Suprapubic skin (tissue), 4 donors: Measurements from ENCODE around the gene KRTAP19-6. TPM values are rescaled to one million over a fixed set of nuclear protein-coding genes. Genes with fewer than 3 reads are reported as not detected.

Source experiments
- DNase-seq, 2 donors: peaks; one replicate each; pipeline ENCODE4 v3.0.0-alpha.2; 2019; ENCODE audit warnings: low spot score in 2 of 2
- H3K27ac ChIP-seq: fragments of 200-600 bp; sonication (generic); one replicate; pipeline ENCODE4 v1.5.1; 2019
- H3K27me3 ChIP-seq: fragments of 200-600 bp; sonication (generic); one replicate; pipeline ENCODE4 v1.5.1; 2019
- H3K36me3 ChIP-seq: fragments of 200-600 bp; sonication (generic); one replicate; pipeline ENCODE4 v1.5.1; 2019
- H3K4me1 ChIP-seq: fragments of 200-600 bp; sonication (generic); one replicate; pipeline ENCODE4 v1.5.1; 2019
- H3K4me3 ChIP-seq: fragments of 200-600 bp; sonication (generic); one replicate; pipeline ENCODE4 v1.5.1; 2019; ENCODE audit warnings: mild to moderate bottlenecking
- H3K9me3 ChIP-seq: fragments of 200-600 bp; sonication (generic); one replicate; pipeline ENCODE4 v1.5.1; 2019
- EP300 ChIP-seq: sonication (generic); formaldehyde crosslinking; IDR thresholded peaks from one replicate; pipeline ENCODE4 v1.6.1; 2017; ENCODE audit warnings: antibody characterized with exemption
- POLR2A ChIP-seq, 2 donors: fragments of 450-650 bp; IDR thresholded peaks; one replicate each; pipeline ENCODE4 v1.6.1; 2017; ENCODE audit warnings: antibody characterized with exemption in 2 of 2, mild to moderate bottlenecking in 2 of 2, moderate library complexity in 2 of 2
- POLR2AphosphoS5 ChIP-seq, 3 donors: sonication (generic); formaldehyde crosslinking; IDR thresholded peaks; one replicate each; pipeline ENCODE4 v1.6.1; 2017; ENCODE audit warnings: antibody characterized with exemption in 3 of 3
- WGBS: methylation state at CpG from one replicate; pipeline ENCODE4 v1.1.5; 2018; 5-methylcytosine and 5-hydroxymethylcytosine counted together
- total RNA-seq, 4 donors: library from RNA; depleted of rRNA; stranded (reverse); fragments of >200 nt; gene quantifications; one replicate each; pipeline ENCODE4 v1.1.0, GENCODE V29; 2016
- TF ChIP-seq, protein P1 (sequence below), 2 donors: fragments of 200-600 bp in 1 of 2; fragments of 450-650 bp in 1 of 2; sonication (generic) in 1 of 2; IDR thresholded peaks; one replicate each; pipeline ENCODE4 v1.5.1; 2016 to 2019; ENCODE audit warnings: antibody characterized with exemption in 2 of 2, mild to moderate bottlenecking in 1 of 2, moderate library complexity in 1 of 2

The KRTAP19-6 gene
- total RNA-seq, 4 donors from 2014 or later = not detected

DNA sequence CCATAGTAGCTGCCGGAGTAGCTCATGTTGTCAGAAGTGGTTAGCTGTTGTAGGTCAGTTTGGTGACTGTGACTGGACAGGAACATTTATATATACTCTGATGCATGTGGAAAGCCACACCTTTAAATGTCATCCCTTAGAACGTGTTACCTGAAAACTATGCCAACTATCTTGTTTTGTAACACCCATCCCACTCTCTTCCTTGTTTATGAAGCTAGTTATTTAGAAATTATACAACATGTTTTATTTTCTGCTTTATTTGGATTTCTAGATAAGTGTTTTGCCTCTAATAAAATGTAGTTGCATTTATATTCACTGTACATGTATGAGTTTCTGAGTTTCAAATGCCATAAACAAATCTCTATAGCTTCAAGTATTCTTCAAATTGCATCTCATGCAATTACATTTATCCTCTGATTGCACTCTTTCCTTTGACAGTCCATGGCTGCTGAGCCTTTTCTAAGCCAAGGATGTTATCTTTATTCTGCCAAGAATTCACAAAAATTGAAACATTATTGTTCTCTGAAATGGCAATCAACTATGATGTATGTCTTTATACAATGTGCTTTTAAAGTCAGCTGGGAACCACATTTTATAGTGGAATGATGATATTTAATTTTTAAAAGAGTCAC lies 19.7 kb upstream of the KRTAP19-6 start, which contains the start of gene KRTAP19-7:
Gene KRTAP19-7, minus strand, starts transcription at position 51 of the 632 bp plus-strand sequence. Its CDS starts 25 bp downstream, at position 26.
- TF ChIP-seq, protein P1, sequence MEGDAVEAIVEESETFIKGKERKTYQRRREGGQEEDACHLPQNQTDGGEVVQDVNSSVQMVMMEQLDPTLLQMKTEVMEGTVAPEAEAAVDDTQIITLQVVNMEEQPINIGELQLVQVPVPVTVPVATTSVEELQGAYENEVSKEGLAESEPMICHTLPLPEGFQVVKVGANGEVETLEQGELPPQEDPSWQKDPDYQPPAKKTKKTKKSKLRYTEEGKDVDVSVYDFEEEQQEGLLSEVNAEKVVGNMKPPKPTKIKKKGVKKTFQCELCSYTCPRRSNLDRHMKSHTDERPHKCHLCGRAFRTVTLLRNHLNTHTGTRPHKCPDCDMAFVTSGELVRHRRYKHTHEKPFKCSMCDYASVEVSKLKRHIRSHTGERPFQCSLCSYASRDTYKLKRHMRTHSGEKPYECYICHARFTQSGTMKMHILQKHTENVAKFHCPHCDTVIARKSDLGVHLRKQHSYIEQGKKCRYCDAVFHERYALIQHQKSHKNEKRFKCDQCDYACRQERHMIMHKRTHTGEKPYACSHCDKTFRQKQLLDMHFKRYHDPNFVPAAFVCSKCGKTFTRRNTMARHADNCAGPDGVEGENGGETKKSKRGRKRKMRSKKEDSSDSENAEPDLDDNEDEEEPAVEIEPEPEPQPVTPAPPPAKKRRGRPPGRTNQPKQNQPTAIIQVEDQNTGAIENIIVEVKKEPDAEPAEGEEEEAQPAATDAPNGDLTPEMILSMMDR (IDR thresholded peaks at IDR 0.05) = no peak
- no peaks in the 10 kb centered on the region for H3K36me3 ChIP-seq
- 59% methylated on average over 2 of the region's 2 CpGs for WGBS
- H3K4me1 ChIP-seq = no peaks in the 10 kb centered on the region
- H3K27ac ChIP-seq = no peak within 1 kb of the TSS
- H3K27me3 ChIP-seq = no peaks in the 10 kb centered on the region
- no peaks in the 10 kb centered on the region for H3K9me3 ChIP-seq
- H3K4me3 ChIP-seq = no peak within 1 kb of the TSS
- DNase-seq = no peak

DNA sequence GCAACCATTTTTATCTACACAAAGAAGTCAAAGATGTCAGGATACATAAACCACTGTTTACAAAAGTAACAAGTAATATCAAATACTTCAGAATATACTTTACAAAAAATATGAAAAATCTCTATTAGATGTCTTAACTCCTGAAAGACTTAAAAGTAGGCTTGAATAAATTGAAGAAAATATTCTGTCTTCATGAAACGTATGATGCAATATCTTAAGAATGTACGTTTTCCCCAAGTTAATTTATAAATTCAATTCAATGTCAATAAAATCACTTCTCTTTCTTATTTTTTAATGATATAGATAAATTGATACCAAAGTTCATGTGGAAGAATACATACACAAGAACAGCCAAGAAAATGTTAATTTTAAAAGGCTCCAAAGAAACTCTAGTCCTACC lies 13.4 kb upstream of the KRTAP19-6 start:
- H3K4me1 ChIP-seq = no peaks in the 10 kb centered on the region
- no peaks in the 10 kb centered on the region for H3K27me3 ChIP-seq
- H3K27ac ChIP-seq = no peak overlapping the region
- no peaks in the 10 kb centered on the region for H3K9me3 ChIP-seq
- TF ChIP-seq POLR2AphosphoS5 (IDR thresholded peaks at IDR 0.05) = no peak
- TF ChIP-seq EP300 = no peak
- TF ChIP-seq, protein P1 (IDR thresholded peaks at IDR 0.05) = no peak
- no peak for TF ChIP-seq POLR2A (IDR thresholded peaks at IDR 0.05)
- no peak for DNase-seq
- WGBS = 82% methylated on average over 2 of the region's 2 CpGs
- no peaks in the 10 kb centered on the region for H3K36me3 ChIP-seq
- H3K4me3 ChIP-seq = no peak overlapping the region

DNA sequence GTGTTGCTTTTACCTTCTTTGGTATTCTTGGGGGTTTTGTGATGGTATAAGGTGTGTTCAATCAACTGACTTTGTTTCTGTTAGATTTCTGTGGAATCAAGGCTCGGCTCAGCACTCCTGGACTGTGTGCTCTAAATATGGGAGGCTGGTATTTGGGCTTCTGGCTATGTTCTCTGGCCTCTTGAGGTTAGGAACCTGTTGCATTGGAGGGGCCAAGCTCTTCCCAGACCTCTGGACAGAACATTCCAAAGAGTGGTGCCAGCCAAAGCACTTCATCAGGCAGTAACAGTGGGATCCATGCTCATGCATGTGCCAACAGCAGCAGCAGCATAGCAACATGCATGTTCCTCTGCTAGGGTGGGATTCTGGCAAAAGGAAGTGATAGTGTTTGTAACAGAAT lies 11.1 kb upstream of the KRTAP19-6 start:
- Histone ChIP-seq H3K27ac (no peak overlapping the region), H3K36me3 (no peaks in the 10 kb centered on the region), H3K9me3 (peaks cover 6% of the 10 kb centered on the region), H3K27me3 (no peaks in the 10 kb centered on the region), H3K4me1 (no peaks in the 10 kb centered on the region), H3K4me3 (no peak overlapping the region)
- WGBS = no CpG with 5 or more reads among the region's 1 CpG
- no peak for TF ChIP-seq EP300
- no peak for TF ChIP-seq POLR2AphosphoS5 (IDR thresholded peaks at IDR 0.05)
- TF ChIP-seq, protein P1 (IDR thresholded peaks at IDR 0.05) = no peak
- no peak for TF ChIP-seq POLR2A (IDR thresholded peaks at IDR 0.05)
- DNase-seq = no peak

DNA sequence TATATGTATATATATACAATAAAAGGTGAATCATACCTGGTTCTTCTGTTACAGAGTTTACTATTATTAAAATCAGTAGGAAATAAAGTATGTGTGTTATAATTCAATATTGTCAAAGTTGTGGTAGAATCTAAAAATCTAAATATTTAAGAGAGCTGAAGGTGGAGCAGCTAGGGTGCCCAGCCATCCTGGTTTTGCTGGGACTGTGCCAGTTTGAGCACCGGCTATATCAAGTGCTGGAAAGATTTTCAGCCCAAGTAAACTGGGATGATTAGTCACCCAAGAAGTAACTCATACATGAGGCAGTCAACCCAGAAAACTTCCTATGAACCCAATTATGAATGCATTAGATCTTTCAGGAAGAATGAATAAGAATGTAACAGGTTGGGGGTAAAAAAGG lies 22.8 kb downstream of the KRTAP19-6 start:
- no peak overlapping the region for H3K27ac ChIP-seq
- no peak for DNase-seq
- H3K9me3 ChIP-seq = no peaks in the 10 kb centered on the region
- no peaks in the 10 kb centered on the region for H3K4me1 ChIP-seq
- no peaks in the 10 kb centered on the region for H3K27me3 ChIP-seq
- H3K4me3 ChIP-seq = no peak overlapping the region
- TF ChIP-seq POLR2AphosphoS5 (IDR thresholded peaks at IDR 0.05) (no peak), POLR2A (IDR thresholded peaks at IDR 0.05) (no peak), EP300 (no peak)
- TF ChIP-seq, protein P1 (IDR thresholded peaks at IDR 0.05) = no peak
- WGBS = 63% methylated on average over 1 of the region's 1 CpG
- H3K36me3 ChIP-seq = no peaks in the 10 kb centered on the region

DNA sequence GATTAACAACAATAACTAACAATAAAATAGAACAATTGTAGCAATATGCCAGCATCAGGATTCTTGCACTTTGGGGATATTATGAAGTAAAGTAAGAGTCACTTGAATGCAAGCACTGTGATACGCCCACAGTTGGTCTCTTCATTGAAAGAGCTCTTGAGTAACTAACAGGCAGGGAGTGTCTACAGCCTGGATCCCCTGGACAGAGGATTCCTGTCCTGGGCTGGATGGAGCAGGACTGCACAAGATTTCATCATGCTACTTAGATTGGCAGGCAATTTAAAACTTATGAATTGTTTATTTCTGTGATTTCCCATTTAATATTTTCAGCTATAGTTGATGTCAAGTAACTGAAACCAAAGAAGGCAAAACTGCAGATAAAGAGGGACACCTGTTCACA lies 26.0 kb downstream of the KRTAP19-6 start:
- TF ChIP-seq POLR2AphosphoS5 (IDR thresholded peaks at IDR 0.05) = no peak
- TF ChIP-seq, protein P1 (IDR thresholded peaks at IDR 0.05) = no peak
- no peak for TF ChIP-seq EP300
- no peaks in the 10 kb centered on the region for H3K27me3 ChIP-seq
- H3K27ac ChIP-seq = no peak overlapping the region
- no peaks in the 10 kb centered on the region for H3K4me1 ChIP-seq
- no peaks in the 10 kb centered on the region for H3K36me3 ChIP-seq
- H3K9me3 ChIP-seq = no peaks in the 10 kb centered on the region
- WGBS = 93% methylated on average over 1 of the region's 1 CpG
- no peak overlapping the region for H3K4me3 ChIP-seq
- DNase-seq = no peak
